HG03060 (cell line): ENCODE measurements around the gene TTC39B.

Experiments used
- ATAC-seq: cut with Tn5 transposase; IDR thresholded peaks from one replicate; pipeline ENCODE4 v1.9.1; 2021; ENCODE audit warnings: low read depth, moderate number of reproducible peaks; ENCODE audit not compliant: unreplicated experiment

Gene TTC39B

GRCh38 chr9:15139469-15139868 is 167.5 kb downstream of the TTC39B start:
- no peak for ATAC-seq

GRCh38 chr9:15138357-15138686 is 168.7 kb downstream of the TTC39B start:
- no peak for ATAC-seq

- ATAC-seq = no peak
These were observed 169.2 kb downstream of the TTC39B start for GRCh38 chr9:15137658-15138356.

GRCh38 chr9:15137089-15137488 is 169.9 kb downstream of the TTC39B start:
- ATAC-seq = no peak

GRCh38 chr9:15136646-15137045 is 170.4 kb downstream of the TTC39B start:
- ATAC-seq = no peak

- ATAC-seq = peak; percentile 78
These were observed 171.7 kb downstream of the TTC39B start for GRCh38 chr9:15135164-15135792.

GRCh38 chr9:15133488-15133887 is 173.5 kb downstream of the TTC39B start:
- ATAC-seq = no peak

GRCh38 chr9:15132091-15132490 is 174.9 kb downstream of the TTC39B start:
- ATAC-seq = no peak

GRCh38 chr9:15131094-15131493 is 175.9 kb downstream of the TTC39B start:
- ATAC-seq = no peak

- no peak for ATAC-seq
These were observed 179.2 kb downstream of the TTC39B start for GRCh38 chr9:15127831-15128230.

- no peak for ATAC-seq
These were observed 185.4 kb downstream of the TTC39B start for GRCh38 chr9:15121630-15122029.

GRCh38 chr9:15116130-15116580 is 190.9 kb downstream of the TTC39B start:
- no peak for ATAC-seq

- no peak for ATAC-seq
These were observed 191.3 kb downstream of the TTC39B start for GRCh38 chr9:15115702-15116101.

GRCh38 chr9:15115041-15115440 is 192.0 kb downstream of the TTC39B start:
- ATAC-seq = no peak
